ENCODE data around the gene KLF6.

Gene KLF6

DNA sequence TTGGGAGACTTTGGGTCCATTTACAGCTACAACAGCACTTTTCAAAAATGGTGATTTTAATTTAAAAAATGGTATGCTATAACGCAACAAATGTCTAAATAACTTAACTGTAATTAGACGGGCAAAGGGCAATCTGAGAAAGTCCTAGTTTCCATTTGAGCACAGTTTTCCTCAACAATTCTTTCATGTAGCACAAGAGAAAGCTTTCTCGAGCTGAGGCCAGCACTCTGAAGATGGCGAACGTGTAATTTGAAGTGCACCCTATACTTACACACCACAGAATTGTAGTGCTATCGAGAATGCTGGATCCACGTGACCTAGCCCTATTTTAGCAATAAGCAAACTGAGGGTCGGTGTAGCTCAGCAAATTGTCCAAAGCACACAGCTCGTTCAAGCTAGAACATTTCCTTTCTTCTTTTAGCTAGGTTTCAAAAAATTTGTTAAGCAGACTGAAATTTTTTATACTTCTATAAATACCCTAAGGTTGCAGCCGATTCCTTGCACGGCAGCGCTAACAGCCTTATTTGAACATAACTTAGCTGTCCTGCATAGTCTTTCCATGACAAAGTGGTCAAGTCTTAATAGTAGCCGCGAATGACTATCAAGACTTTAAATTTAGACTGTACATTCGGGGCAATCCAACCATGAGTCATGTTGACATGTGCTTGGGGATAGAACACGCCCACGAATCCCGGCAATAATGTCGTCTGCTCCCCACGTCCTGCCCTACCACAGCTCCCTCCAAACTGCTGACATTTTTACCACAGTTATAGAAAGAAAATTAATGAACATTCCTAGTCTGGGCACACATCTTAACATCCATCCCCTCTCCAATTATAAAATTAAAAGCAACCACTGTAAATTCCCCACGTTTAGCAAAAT is 10.0 kb downstream of the KLF6 start:
- DNase-seq (ENCODE audit: low read depth, low spot score) = no peak

DNA sequence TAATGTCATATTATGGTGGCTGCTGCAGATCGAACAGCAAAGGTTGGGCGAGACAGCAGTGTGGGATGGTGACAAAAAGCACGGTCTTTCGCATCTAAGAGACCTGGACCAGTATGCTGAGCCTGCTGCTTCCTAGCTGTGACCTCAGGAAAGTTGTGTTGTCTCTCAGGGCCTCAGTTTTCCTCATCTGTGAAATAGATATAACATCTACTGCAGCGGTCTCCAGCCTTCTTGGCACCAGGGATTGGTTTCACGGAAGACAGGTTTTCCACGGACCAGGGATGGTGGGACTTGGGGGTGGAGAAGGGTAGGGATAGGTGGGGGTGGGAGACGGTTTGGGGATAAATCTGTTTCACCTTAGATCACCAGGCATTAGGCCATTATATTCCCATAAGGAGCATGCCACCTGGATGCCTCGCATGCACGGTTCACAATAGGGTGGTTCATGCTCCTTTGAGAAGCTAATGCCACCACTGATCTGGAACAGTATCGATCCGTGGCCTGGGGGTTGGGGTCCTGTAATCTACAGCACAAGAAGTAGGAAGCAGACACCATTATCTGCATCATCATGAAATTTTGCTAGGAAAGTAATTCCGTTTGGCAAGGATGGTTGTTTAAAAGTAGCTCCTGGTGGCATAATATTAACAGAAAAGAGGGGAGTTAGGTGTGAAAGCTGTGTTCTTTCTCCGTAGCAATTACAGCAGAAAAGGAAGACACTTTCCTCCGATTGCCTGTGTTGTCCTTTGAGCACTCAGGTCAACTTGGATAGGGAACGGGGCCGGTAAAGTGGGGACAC is 10.8 kb downstream of the KLF6 start:
- no peak for DNase-seq (ENCODE audit: low read depth, low spot score)

DNA sequence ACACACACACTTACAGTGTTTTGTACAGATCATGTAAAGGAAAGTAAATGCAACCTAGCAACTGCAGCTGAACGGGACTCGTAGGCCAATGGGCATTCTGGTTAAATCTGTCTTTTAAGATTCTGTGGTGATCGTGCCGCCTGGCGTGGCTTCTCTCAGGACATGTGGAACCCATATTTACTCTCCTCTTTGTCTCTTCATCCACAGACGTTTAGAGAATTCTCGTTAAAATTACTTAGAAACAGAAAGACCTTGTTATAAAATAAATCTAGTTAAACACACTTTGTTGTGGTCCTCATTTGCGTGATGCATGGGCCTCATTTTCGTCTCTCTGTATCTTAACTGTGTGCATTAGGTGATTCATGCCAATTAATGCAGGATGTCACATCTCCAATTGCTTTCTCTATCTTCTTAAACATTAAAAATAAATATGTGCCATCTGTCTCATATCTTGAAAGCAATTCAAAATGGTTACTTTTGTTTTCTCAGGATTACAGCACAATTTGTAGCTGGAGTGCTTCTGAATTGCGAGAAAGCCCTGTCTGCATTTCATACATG is 11.5 kb downstream of the KLF6 start:
- DNase-seq (ENCODE audit: low read depth, low spot score) = no peak

DNA sequence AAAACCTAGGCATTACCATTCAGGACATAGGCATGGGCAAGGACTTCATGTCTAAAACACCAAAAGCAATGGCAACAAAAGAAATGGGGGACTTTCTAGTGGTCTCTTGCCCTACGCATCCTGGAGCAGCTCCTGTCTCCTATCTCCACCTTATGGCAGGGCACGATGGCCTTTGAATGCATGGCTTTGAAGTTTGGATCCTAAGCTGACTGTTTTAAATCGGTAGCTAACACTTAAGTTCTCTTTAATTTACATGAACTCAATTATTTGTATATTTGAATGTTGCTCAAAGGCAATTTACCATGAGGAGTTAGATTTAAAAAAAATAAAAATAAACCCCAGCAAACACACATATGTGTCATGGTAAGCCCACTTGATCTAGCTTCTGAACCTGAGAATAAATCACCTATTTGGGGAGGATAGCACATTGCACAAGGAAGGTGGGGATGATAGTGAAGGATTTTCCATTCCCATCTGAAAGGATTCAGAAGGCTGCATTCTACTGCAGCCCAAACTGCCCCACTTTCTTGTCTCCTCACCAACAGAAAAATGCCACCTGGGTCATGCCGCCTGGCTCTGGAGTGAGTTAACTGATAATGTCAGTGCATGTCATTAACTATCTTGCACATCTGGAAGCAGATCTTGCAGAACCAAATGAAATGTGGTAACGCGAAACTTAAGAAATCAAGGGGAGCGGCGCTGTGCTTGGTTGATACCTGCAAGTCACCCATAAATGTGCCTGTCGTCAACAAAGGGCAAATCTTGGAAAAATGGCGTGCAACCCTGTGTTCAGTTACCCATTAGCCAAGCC is 12.4 kb downstream of the KLF6 start:
- no peak for DNase-seq (ENCODE audit: low read depth, low spot score)

DNA sequence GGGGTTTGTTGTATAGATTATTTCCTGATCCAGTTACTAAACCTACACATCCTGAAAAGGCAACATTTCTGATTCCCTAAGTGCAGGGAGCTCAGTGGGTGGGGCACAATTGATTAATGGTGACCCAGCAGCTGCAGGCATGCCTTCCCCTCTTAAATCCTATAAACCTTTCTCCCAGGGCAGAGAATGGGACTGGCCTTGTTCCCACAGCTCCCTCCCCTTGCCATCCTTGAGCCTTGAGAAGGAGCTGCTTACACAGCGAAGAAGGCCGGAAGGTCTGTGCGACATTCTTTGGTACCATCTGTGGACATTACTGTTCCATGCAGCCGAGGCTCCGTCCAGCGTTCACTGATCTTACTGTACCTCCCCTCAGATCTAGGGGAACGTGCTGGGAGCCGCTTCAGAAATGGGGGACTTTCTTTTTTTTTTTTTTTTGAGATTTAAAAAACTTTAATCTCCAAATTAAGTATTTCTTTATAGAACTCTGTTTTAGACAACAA is 14.3 kb downstream of the KLF6 start:
- DNase-seq (ENCODE audit: low read depth, low spot score) = no peak

DNA sequence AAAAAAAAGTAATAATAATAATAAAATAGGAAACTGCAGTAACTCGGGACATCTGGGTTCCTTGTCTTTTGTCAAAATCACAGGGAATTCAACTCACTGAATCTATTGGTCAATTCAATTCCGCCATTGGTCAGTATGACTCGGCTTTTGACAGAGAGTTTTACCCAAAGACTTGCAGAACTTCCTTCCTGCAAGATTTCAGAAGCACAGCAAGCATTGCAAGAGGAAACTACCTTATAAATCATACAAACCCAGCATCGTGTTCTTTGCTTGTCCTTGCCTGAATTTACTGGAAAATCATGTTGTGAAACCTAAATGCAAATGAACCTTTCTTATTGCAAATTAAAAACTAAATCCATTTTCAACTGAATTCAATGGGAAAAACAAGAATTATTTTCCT is 15.5 kb downstream of the KLF6 start:
- DNase-seq (ENCODE audit: low read depth, low spot score) = no peak

DNA sequence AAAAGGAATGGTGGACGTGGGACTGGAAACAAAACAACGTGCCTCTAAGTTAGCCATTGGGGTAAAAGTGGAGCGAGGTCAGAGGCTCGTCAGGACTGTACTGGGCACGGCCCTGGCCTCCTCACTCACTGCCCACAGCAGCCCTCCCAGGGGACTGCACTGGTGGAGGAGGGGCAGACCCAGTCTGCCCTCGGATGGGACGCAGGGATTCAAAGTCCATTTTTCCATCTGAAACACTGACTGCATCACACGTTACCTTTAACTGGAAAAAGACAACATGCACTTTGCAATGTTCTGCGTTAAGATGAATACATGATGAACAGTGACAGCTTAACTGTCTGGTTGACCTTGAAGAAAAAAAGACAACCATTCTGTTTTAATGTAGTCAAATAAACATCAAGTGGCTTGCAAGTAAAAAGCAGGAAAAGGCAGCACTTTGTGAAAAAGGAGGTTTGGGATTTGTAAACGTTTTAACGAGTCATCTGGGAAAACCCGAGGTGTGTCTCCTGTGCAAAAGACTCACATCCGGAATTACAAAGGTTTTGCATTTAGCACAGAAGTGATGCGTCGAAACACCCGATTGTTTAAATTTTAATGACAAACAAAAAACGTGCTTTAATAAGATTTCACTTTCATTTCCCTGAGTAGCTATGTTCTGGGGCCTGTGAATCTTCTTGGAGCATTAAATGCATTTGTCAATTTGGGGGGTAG is 18.8 kb downstream of the KLF6 start:
- no peak for DNase-seq (ENCODE audit: low read depth, low spot score)

DNA sequence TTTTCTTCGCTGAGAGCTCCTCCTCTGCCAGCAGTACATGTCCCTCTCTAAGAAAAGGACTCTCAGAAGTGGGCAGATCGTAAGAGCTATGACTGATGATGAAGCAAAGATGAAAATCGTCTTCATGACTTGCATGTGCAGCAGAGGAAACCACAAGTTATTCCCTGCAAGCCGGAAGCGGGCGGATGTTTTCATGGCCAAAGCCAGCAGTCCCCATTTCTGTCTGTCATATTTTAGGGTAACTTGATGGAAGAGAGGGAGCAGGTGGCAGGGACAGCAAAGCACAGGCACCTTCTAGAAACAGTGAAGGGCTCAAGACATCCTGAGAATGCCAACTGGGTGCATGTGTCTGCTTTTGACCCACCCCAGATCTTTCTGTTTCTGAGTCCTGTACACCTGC is 19.9 kb downstream of the KLF6 start:
- no peak for DNase-seq (ENCODE audit: low read depth, low spot score)

DNA sequence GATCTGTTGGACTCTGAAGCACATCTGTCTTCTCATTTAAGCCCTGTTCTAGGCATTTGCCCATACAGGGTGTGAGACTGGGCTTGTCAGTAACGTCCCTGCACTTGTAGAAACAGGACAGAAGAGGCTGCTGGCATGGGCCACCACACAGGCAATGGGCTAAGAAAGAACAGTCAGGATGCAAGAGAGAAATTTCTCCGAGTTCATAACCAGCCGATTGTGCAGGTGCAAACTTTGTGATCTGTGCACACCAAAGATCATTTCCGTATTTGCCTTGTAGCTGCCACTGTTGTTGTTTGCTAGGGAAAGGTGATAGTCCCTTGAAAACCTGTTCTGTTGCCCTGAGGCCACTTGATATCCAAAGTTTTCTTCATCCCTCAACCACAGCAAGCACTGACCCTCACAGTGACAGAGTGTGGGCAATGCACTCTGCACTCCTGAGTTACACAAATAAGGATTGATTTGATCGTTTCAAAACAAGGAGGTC is 20.3 kb downstream of the KLF6 start:
- no peak for DNase-seq (ENCODE audit: low read depth, low spot score)

DNA sequence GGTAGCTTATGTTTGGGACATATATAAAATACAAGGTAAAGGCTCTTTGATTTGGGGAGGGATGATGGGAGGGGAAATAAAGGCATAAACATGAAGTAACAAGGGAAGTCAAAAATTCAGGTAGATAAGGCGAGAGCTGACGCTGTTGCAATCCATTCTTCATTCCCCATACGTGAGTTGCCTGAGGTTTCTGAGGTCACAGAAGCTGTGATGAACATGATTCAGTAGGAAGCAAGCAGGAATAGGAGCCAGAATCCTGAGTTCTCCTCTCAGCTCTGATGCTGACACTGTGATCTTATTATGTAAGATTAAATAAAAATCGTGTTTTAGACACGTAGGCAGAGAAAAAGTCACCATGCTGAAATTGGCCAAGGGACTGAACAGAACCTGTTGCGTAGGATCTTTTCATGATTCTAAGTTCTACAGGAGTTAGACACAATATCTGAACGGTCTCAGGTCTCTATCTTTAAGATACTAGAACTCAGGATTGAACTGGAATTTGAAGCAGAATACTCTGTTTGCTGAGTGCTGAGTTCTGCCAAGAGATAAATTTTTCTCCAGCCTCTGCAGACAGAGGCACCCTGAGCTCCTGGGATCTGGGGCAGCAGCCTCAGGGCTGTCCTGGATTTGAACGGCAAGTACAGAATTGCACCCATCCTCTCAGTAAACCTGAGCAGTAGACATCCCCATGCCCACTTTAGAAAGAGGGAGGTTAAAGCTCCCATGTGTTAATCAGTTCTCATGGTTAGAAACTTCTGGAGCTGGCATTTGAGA is 21.0 kb downstream of the KLF6 start:
- DNase-seq (ENCODE audit: low read depth, low spot score) = no peak

DNA sequence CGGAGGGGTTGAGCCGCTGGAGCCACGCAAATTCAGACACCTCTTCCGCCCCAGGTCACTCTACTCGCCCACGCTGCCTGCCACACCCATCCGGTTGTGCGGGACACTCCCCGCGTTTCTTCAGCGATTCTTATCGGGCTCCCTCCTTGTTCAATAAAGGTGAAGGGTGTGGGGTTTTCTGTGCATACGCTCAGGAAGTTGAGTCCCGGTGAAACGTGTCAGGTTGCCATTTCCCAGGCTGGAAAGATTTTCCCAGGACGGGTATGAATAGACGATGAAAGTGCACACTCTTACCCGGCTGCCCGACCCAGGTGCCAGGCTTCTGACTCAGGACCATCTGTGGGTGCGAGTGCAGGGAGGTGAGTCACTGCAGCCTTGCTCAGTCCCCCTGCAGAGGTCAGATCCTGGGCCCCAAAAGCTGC is 22.0 kb downstream of the KLF6 start:
- no peak for DNase-seq (ENCODE audit: low read depth, low spot score)

DNA sequence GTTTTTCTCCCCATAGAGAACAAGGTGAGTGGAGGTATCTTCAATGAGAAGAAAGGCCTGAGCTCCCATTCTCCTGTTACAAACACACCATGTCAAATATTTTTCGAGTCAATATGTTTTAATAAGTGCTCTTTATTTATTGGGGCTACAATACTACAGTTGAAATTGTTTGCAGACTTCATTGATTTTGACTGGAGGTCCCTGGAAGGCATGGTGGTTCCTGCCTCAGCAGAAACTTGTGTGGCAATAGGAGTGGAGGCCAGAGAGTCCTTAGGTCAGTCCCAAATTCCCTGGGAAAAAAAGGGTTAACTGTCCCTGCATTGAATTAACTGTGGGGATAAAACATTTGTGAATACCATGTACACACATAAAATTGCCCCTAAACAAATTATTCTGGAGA is 22.7 kb downstream of the KLF6 start:
- DNase-seq (ENCODE audit: low read depth, low spot score) = no peak

DNA sequence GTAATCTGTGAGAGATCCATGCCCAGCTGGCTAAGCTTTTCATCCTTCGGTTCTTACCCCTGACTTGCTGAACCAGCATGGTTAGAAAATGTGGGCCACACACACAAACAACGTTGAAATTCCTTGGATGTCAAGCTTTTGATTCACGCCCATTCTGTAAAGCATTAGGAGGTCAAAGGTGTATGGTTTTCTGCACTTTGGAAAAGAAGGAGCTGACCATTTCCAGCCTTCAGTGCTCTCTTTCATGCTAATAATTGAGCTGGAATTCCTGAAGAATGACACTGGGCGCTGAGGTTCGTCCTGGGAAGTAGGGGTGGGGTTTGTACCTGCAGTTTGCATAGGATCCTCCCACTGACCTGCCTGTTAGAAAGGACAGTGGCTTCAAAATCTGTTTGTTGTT is 23.1 kb downstream of the KLF6 start:
- no peak for DNase-seq (ENCODE audit: low read depth, low spot score)

DNA sequence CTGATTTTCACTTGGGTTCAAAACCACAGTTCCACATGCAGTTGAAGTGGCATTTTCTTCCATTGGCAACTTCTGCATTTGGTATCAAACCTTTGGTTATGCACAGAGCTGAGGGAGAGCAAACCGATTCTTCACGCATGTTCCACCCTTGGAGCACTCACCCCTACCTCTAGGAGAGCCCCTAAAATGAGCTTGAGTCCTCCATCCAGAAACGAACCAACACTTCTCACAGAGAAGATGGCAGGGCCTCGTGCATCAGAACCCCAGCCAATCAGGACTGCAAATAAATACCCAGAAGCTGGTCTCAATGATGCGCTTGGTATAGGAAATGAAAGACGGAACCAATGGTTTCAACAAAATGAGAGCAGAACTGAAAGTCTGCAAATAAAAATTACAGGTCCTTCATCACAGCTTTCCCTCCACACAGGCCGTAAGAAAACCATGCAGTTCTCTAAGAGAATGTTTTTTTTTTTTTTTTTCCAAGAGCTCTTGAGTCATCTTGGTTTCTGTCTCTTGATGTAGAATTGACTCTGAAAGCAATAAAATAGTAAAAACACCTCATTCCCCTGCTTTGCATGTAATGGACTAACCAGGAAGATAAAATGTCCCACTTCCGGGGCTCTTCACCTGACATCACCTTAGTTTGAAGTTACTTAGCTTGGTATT is 23.9 kb downstream of the KLF6 start:
- DNase-seq (ENCODE audit: low read depth, low spot score) = no peak

DNA sequence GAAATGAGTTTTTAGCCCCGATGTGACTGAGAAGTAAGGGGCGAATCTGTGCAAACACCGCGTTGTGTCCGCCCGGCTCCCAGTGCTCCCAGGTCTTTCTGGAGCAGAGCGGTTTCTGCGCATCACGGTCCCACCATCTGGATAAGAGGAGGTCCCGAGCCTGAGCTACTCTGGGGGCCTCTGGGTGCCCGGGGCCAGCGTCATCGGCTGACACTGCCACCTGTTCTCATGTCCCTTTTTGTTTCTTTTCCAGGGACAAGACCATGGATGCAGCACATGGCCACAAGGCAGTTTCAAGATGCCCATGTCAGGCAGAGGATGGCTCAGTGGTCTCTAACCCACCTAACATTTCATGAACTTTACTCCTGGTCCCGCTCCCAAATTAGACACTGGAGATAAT is 24.9 kb downstream of the KLF6 start:
- no peak for DNase-seq (ENCODE audit: low read depth, low spot score)

DNA sequence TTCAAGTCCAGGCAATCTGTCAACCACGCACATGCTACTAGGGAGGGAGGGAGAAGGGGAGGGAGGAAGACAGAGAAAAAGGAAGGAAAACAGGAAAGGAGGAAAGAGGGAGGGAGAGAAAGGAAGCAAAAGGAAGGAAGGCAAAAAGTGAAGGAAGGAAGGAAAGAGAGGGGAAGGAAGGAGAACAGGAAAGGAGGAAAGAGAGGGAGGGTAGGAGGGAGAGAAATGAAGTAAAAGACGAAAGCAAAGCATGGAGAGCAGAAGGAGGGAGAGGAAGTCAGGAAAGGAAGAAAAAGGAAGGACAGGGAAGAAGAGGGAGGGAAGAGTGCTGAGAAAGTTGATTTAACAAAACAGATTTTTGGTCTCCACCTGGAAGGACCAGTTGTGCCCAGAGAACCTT is 25.6 kb downstream of the KLF6 start:
- DNase-seq (ENCODE audit: low read depth, low spot score) = no peak

DNA sequence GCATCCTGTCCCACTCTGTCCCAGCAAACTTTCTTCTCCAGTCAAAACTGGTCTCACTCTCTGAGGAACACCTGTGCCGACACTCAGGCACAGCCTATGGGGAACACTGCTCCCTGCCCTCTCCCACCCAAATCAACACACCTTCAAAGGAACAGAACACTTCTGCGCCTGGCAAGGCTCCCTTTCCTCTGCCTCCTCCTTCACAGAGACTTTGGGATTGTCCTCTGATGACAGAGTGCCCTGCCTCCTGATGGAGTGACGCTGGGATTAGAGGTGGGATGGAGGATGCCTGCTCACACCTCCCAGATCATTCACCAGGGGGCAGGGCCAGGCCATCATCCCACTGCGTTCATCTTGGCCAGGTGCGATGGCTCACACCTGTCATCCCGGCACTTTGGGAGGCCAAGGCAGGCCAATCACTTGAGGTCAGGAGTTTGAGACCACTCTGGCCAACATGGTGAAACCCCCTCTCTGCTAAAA is 26.5 kb downstream of the KLF6 start:
- DNase-seq (ENCODE audit: low read depth, low spot score) = no peak

DNA sequence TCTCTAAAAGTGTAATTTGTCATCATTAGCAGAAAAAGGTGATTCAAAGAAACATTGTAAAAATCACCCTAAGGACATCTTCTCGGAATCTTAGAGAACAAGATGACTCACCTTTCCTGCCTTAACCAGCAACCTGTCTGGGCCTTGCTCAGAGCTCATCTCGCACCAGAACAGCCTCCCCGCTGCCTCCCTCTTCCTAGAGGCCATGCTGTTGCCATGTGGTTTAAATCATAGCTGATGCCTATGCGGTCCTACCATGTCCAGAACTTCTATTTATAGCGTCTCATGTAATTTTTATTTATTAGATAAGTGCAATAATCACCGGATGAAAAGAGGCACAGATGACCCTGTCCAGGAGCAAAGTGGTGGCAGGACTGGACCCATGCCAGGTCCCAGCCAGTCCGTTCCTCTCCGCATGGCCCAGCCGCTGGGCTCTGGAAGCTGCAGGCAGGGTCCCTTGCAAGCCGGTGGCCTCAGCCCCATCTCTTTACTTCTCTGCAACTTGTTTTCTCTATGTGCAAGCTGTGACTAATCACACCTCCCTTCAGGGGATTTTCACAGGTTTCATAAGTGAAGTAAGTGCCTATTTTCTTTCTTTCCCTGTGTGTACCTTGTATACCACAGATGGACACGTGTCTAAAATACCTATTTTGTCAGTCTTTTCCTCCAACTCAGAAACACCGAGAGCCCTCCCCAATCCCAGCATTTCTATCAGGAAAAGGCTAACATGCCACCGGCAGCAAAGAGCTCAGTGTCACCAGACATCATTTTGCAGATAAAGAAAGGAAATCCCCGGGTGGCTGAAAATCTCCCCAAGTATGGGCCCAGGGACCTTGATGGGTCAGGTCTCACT is 27.1 kb downstream of the KLF6 start:
- no peak for DNase-seq (ENCODE audit: low read depth, low spot score)
